Transverse colon (tissue), 4 donors: ENCODE measurements around the gene PCDHGB6. TPM values are rescaled to one million over a fixed set of nuclear protein-coding genes. Genes with fewer than 3 reads are reported as not detected.

Experiments
- DNase-seq: peaks from one replicate; pipeline ENCODE4 v3.0.0-alpha.2; 2019
- H3K27ac ChIP-seq, 4 donors: fragments of 200-600 bp; sonication (generic); 2 replicates each; pipeline ENCODE4 v1.5.1; 2016 to 2018; ENCODE audit warnings: inconsistent platforms in 4 of 4
- H3K27me3 ChIP-seq: fragments of 200-600 bp; sonication (generic); 2 replicates; pipeline ENCODE4 v1.5.1; 2017; ENCODE audit warnings: inconsistent platforms
- H3K36me3 ChIP-seq, 4 donors: fragments of 200-600 bp; sonication (generic); 2 replicates each; pipeline ENCODE4 v1.5.1; 2017 to 2019; ENCODE audit warnings: inconsistent platforms in 4 of 4
- H3K4me1 ChIP-seq, 4 donors: fragments of 200-600 bp; sonication (generic); 2 replicates each; pipeline ENCODE4 v1.5.1; 2017 to 2020; ENCODE audit warnings: inconsistent platforms in 4 of 4
- H3K4me3 ChIP-seq, 4 donors: fragments of 200-600 bp; sonication (generic); 1 replicate in 1 of 4; 2 replicates in 3 of 4; pipeline versions ENCODE4 v1.5.1 to v1.6.1; 2017 to 2019; ENCODE audit warnings: inconsistent platforms in 4 of 4
- H3K9me3 ChIP-seq, 2 donors: fragments of 200-600 bp; sonication (generic); 2 replicates each; pipeline ENCODE4 v1.5.1; 2017 to 2019; ENCODE audit warnings: inconsistent platforms in 2 of 2
- EP300 ChIP-seq: sonication (generic); formaldehyde crosslinking; IDR thresholded peaks from one replicate; pipeline ENCODE4 v1.6.1; 2017; ENCODE audit warnings: antibody characterized with exemption, low read depth
- POLR2A ChIP-seq: fragments of 450-650 bp; IDR thresholded peaks from one replicate; pipeline ENCODE4 v1.6.1; 2016; ENCODE audit warnings: antibody characterized with exemption, mild to moderate bottlenecking, moderate library complexity
- POLR2AphosphoS5 ChIP-seq, 3 donors: sonication (generic); formaldehyde crosslinking; IDR thresholded peaks; one replicate each; pipeline ENCODE4 v1.6.1; 2016; ENCODE audit warnings: antibody characterized with exemption in 3 of 3
- WGBS, 2 donors: methylation state at CpG; one replicate each; pipeline ENCODE4 v1.1.5; 2018; ENCODE audit warnings: low coverage in 1 of 2; 5-methylcytosine and 5-hydroxymethylcytosine counted together
- in situ Hi-C, 4 donors: fragments of 200-750 bp; cut with MboI; loops; one replicate each; pipeline versions ENCODE4 v1.15.0 to v1.15.1; 2017; ENCODE audit warnings: low sequenced_read_pairs in 3 of 4, low pct_ligation_motif_present in 1 of 4, low pct_unique_long_range_greater_than_20kb in 1 of 4
- intact Hi-C: fragments of 100-400 bp; cut with DNase I; formaldehyde crosslinking; loops from one replicate; pipeline ENCODE4 v1.15.1; 2023; ENCODE audit warnings: low total_unique reads
- total RNA-seq, 4 donors: library from RNA; depleted of rRNA; stranded (reverse); fragments of >200 nt; gene quantifications; one replicate each; pipeline ENCODE4 v1.1.0, GENCODE V29; 2016
- TF ChIP-seq, protein P1 (sequence below), 5 experiments: fragments of 200-600 bp in 3 of 5; fragments of 450-650 bp in 2 of 5; sonication (generic) in 3 of 5; IDR thresholded peaks; 1 replicate in 2 of 5; 2 replicates in 3 of 5; pipeline ENCODE4 v1.5.1; 2016 to 2017; ENCODE audit warnings: antibody characterized with exemption in 5 of 5, inconsistent platforms in 3 of 5, mild to moderate bottlenecking in 2 of 5, moderate library complexity in 1 of 5

PCDHGB6 gene
- total RNA-seq, 4 donors from 2014 or later: 1.9 to 5.9 (median 4.7) TPM

DNA sequence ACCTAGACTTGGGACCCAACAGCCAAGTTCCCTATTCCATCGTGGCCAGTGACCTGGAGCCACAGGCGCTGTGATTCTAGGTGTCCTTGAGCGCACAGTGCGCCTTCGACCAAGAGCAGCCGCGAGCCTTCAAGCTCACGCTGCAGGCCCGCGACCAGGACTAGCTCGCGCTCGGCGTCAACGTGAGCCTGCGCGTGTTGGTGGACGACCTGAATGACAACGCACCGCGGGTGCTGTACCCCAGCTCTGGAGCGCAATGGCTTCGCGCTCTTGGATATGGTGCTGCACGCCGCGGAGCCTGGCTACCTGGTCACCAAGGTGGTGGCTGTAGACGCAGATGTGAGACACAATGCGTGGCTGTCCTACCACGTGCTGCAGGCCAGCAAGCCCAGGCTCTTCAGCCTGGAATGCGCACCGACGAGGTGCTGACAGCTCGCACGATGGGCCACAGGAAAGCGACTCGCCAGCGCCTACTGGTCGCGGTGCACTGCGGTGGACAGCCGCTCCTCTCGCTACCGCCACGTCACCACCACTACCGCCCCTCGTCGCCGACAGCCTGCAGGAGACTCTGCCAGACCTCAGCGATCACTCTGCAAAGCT is 33.9 kb downstream of the PCDHGB6 start:
- TF ChIP-seq POLR2AphosphoS5 (IDR thresholded peaks at IDR 0.05) (no peak), POLR2A (no peak), EP300 (no peak)
- TF ChIP-seq, protein P1, sequence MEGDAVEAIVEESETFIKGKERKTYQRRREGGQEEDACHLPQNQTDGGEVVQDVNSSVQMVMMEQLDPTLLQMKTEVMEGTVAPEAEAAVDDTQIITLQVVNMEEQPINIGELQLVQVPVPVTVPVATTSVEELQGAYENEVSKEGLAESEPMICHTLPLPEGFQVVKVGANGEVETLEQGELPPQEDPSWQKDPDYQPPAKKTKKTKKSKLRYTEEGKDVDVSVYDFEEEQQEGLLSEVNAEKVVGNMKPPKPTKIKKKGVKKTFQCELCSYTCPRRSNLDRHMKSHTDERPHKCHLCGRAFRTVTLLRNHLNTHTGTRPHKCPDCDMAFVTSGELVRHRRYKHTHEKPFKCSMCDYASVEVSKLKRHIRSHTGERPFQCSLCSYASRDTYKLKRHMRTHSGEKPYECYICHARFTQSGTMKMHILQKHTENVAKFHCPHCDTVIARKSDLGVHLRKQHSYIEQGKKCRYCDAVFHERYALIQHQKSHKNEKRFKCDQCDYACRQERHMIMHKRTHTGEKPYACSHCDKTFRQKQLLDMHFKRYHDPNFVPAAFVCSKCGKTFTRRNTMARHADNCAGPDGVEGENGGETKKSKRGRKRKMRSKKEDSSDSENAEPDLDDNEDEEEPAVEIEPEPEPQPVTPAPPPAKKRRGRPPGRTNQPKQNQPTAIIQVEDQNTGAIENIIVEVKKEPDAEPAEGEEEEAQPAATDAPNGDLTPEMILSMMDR (IDR thresholded peaks at IDR 0.05): no peak
- Histone ChIP-seq H3K4me1 (no peaks in the 10 kb centered on the region), H3K27ac (no peak overlapping the region), H3K36me3 (no peaks in the 10 kb centered on the region), H3K4me3 (no peak overlapping the region), H3K9me3 (peaks cover 42 to 45% of the 10 kb centered on the region in 2 donors), H3K27me3 (no peaks in the 10 kb centered on the region)
- intact Hi-C loops (no loop called here), in situ Hi-C loops (no loop called here)
- 75% methylated on average over 50 of the region's 50 CpGs; no CpG with 5 or more reads in 1 of the 2 donors for WGBS, 2 donors
- no peak for DNase-seq

Other genes with a start within 250 kb of the PCDHGB6 start
- 1 to 10 TPM in 1 of 4 donors, under 1 TPM in 3; 0.37 to 1.6 (median 0.67) TPM for gene PCDHB7, start 235.4 kb upstream of the PCDHGB6 start, total RNA-seq
- under 1 TPM in 2 of 4 donors, not detected in 2; 0.14 to 0.16 TPM for gene PCDHB8, start 230.2 kb upstream of the PCDHGB6 start, total RNA-seq
- 1 to 10 TPM in 1 of 4 donors, under 1 TPM in 3; 0.20 to 1.6 (median 0.65) TPM for gene PCDHB16, start 225.6 kb upstream of the PCDHGB6 start, total RNA-seq
- 1 to 10 TPM in 1 of 4 donors, under 1 TPM in 2, not detected in 1; 0.40 to 1.6 (median 0.64) TPM for gene PCDHB9, start 220.9 kb upstream of the PCDHGB6 start, total RNA-seq
- gene PCDHB10, start 215.7 kb upstream of the PCDHGB6 start, total RNA-seq: 1 to 10 TPM in 1 of 4 donors, under 1 TPM in 2, not detected in 1; 0.68 to 1.1 (median 0.79) TPM
- 1 to 10 TPM in 1 of 4 donors, under 1 TPM in 3; 0.20 to 1.5 (median 0.61) TPM for gene PCDHB11, start 208.4 kb upstream of the PCDHGB6 start, total RNA-seq
- 1 to 10 TPM in 2 of 4 donors, under 1 TPM in 2; 0.40 to 1.9 (median 1.1) TPM for gene PCDHB12, start 199.3 kb upstream of the PCDHGB6 start, total RNA-seq
- gene PCDHB13, start 194.1 kb upstream of the PCDHGB6 start, total RNA-seq: 1 to 10 TPM; 1.8 to 4.1 (median 2.5) TPM
- 1 to 10 TPM; 1.4 to 3.3 (median 2.8) TPM for gene PCDHB14, start 184.7 kb upstream of the PCDHGB6 start, total RNA-seq
- 1 to 10 TPM in 3 of 4 donors, under 1 TPM in 1; 0.75 to 5.6 (median 1.1) TPM for gene PCDHB15, start 162.6 kb upstream of the PCDHGB6 start, total RNA-seq
- 1 to 10 TPM in 2 of 4 donors, not detected in 2; 1.4 to 1.8 TPM for gene SLC25A2, start 104.0 kb upstream of the PCDHGB6 start, total RNA-seq
- gene TAF7, start 87.2 kb upstream of the PCDHGB6 start, total RNA-seq: 10 to 100 TPM; 41.9 to 62.5 (median 50.3) TPM
- gene PCDHGA1, start 77.5 kb upstream of the PCDHGB6 start, total RNA-seq: under 1 TPM in 2 of 4 donors, not detected in 2; 0.55 to 0.64 TPM
- gene PCDHGA2, start 69.3 kb upstream of the PCDHGB6 start, total RNA-seq: 1 to 10 TPM in 3 of 4 donors, under 1 TPM in 1; 0.68 to 1.9 (median 1.6) TPM
- 1 to 10 TPM in 2 of 4 donors, under 1 TPM in 2; 0.55 to 4.9 (median 1.1) TPM for gene PCDHGA3, start 64.2 kb upstream of the PCDHGB6 start, total RNA-seq
- gene PCDHGB1, start 57.9 kb upstream of the PCDHGB6 start, total RNA-seq: 10 to 100 TPM in 1 of 4 donors, 1 to 10 TPM in 2, under 1 TPM in 1; 0.96 to 10.5 (median 3.4) TPM
- 10 to 100 TPM in 1 of 4 donors, 1 to 10 TPM in 2, not detected in 1; 1.4 to 18.0 (median 1.6) TPM for gene PCDHGA4, start 53.0 kb upstream of the PCDHGB6 start, total RNA-seq
- 10 to 100 TPM in 1 of 4 donors, 1 to 10 TPM in 3; 2.1 to 12.7 (median 3.2) TPM for gene PCDHGB2, start 48.0 kb upstream of the PCDHGB6 start, total RNA-seq
- 1 to 10 TPM in 3 of 4 donors, not detected in 1; 2.5 to 4.1 (median 3.4) TPM for gene PCDHGA5, start 43.9 kb upstream of the PCDHGB6 start, total RNA-seq
- gene PCDHGB3, start 37.8 kb upstream of the PCDHGB6 start, total RNA-seq: 1 to 10 TPM; 1.4 to 3.8 (median 2.6) TPM
- gene PCDHGA6, start 34.1 kb upstream of the PCDHGB6 start, total RNA-seq: 1 to 10 TPM; 2.4 to 7.5 (median 3.7) TPM
- 1 to 10 TPM; 2.0 to 8.6 (median 3.2) TPM for gene PCDHGA7, start 25.3 kb upstream of the PCDHGB6 start, total RNA-seq
- gene PCDHGB4, start 20.3 kb upstream of the PCDHGB6 start, total RNA-seq: 1 to 10 TPM in 2 of 4 donors, under 1 TPM in 2; 0.40 to 4.4 (median 2.4) TPM
- 10 to 100 TPM in 1 of 4 donors, 1 to 10 TPM in 3; 1.5 to 11.5 (median 2.5) TPM for gene PCDHGA8, start 15.4 kb upstream of the PCDHGB6 start, total RNA-seq
- 10 to 100 TPM in 2 of 4 donors, 1 to 10 TPM in 2; 5.3 to 23.3 (median 9.2) TPM for gene PCDHGB5, start 10.1 kb upstream of the PCDHGB6 start, total RNA-seq
- 1 to 10 TPM; 1.2 to 4.6 (median 3.4) TPM for gene PCDHGA9, start 5.2 kb upstream of the PCDHGB6 start, total RNA-seq
- 1 to 10 TPM; 4.0 to 6.5 (median 6.1) TPM for gene PCDHGA10, start 5.0 kb downstream of the PCDHGB6 start, total RNA-seq
- gene PCDHGB7, start 9.7 kb downstream of the PCDHGB6 start, total RNA-seq: 10 to 100 TPM in 1 of 4 donors, 1 to 10 TPM in 3; 7.0 to 10.1 (median 9.1) TPM
- 1 to 10 TPM; 2.6 to 5.8 (median 4.4) TPM for gene PCDHGA11, start 13.0 kb downstream of the PCDHGB6 start, total RNA-seq
- gene PCDHGA12, start 22.5 kb downstream of the PCDHGB6 start, total RNA-seq: 10 to 100 TPM in 1 of 4 donors, 1 to 10 TPM in 3; 1.6 to 14.2 (median 4.8) TPM
- gene PCDHGC3, start 67.9 kb downstream of the PCDHGB6 start, total RNA-seq: 10 to 100 TPM in 3 of 4 donors, 1 to 10 TPM in 1; 6.0 to 17.0 (median 13.6) TPM
- 10 to 100 TPM in 1 of 4 donors, 1 to 10 TPM in 3; 1.8 to 26.5 (median 2.7) TPM for gene PCDHGC4, start 77.0 kb downstream of the PCDHGB6 start, total RNA-seq
- 1 to 10 TPM in 2 of 4 donors, under 1 TPM in 2; 0.20 to 2.5 (median 1.0) TPM for gene PCDHGC5, start 81.1 kb downstream of the PCDHGB6 start, total RNA-seq
- gene DIAPH1, start 211.0 kb downstream of the PCDHGB6 start, total RNA-seq: 100 to 1,000 TPM in 1 of 4 donors, 10 to 100 TPM in 3; 55.4 to 150 (median 91.4) TPM
- 10 to 100 TPM; 12.7 to 45.1 (median 40.2) TPM for gene HDAC3, start 228.8 kb downstream of the PCDHGB6 start, total RNA-seq
- 10 to 100 TPM in 1 of 4 donors, 1 to 10 TPM in 3; 4.4 to 19.1 (median 7.5) TPM for gene RELL2, start 229.0 kb downstream of the PCDHGB6 start, total RNA-seq
- gene FCHSD1, start 243.4 kb downstream of the PCDHGB6 start, total RNA-seq: 10 to 100 TPM; 26.1 to 69.9 (median 43.1) TPM